HepG2 (cell line): ENCODE measurements around the gene ZNF831. TPM values are rescaled to one million over a fixed set of nuclear protein-coding genes. Genes with fewer than 3 reads are reported as not detected.

ENCODE experiments used
- NFRKB ChIP-seq: fragments of 450-650 bp; IDR thresholded peaks from 2 replicates; pipeline ENCODE4 v1.6.1; 2017
- PBX3 ChIP-seq: sonication (generic); formaldehyde crosslinking; IDR thresholded peaks from 2 replicates; pipeline ENCODE4 v1.8.1; 2023; ENCODE audit warnings: missing genetic modification reagents, inconsistent platforms, borderline replicate concordance
- ZBTB40 ChIP-seq, 2 experiments: fragments of 450-650 bp in 1 of 2; sonication (generic) in 1 of 2; formaldehyde crosslinking in 1 of 2; IDR thresholded peaks; 2 replicates each; pipeline versions ENCODE4 v1.6.1 to v1.8.0; 2016 to 2022; ENCODE audit warnings: antibody characterized with exemption in 1 of 2, mild to moderate bottlenecking in 1 of 2, missing genetic modification reagents in 1 of 2
- ZNF12 ChIP-seq: sonication (generic); formaldehyde crosslinking; IDR thresholded peaks from 2 replicates; pipeline ENCODE4 v1.5.0; 2020; ENCODE audit warnings: missing genetic modification reagents
- ZNF20 ChIP-seq: sonication (generic); formaldehyde crosslinking; IDR thresholded peaks from 2 replicates; pipeline ENCODE4 v1.4.0; 2020; ENCODE audit warnings: mild to moderate bottlenecking, moderate library complexity, missing genetic modification reagents
- ZUFSP ChIP-seq: sonication (generic); formaldehyde crosslinking; IDR thresholded peaks from 2 replicates; pipeline ENCODE4 v1.9.0; 2021; ENCODE audit warnings: missing genetic modification reagents, mild to moderate bottlenecking, borderline replicate concordance
- polyA plus RNA-seq, 8 experiments: library from polyadenylated mRNA; depleted of rRNA in 3 of 8; stranded (reverse) in 7 of 8; unstranded in 1 of 8; fragments of >200 nt; fragmentation: Illumina TruSeq in 4 of 8; extraction: Trizol in 4 of 8; gene quantifications; 2 replicates each; pipeline versions ENCODE4 v1.2.1 to v1.2.3, GENCODE V29; 2011 to 2016; ENCODE audit warnings: low read depth in 4 of 8, missing spikeins in 1 of 8, mixed read lengths in 1 of 8; ENCODE audit not compliant: insufficient read depth in 1 of 8
- total RNA-seq, 5 experiments: library from RNA; depleted of rRNA; stranded (reverse); fragments of >200 nt; fragmentation: Illumina TruSeq; extraction: Trizol; gene quantifications; 2 replicates each; pipeline ENCODE4 v1.2.3, GENCODE V29; 2016; ENCODE audit warnings: low read depth in 1 of 5

ZNF831 gene
- total and polyA plus RNA-seq, 2 of the 13 experiments (the other 11 are each of a cell fraction or from before 2014, with no cell fraction given): not detected

- TF ChIP-seq ZUFSP (CRISPR knock-in tag) (no peak), ZBTB40 (IDR thresholded peaks at IDR 0.05) (no peak), ZBTB40 (CRISPR knock-in tag; IDR thresholded peaks at IDR 0.05) (no peak), ZNF20 (CRISPR knock-in tag) (no peak), PBX3 (CRISPR knock-in tag) (no peak), NFRKB (no peak), ZNF12 (CRISPR knock-in tag) (no peak)
Observed at GRCh38 chr20:59307270-59307669, 143.6 kb downstream of the ZNF831 start (continued).

Other genes starting within 250 kb of the ZNF831 start
- 159 and 160 TPM in 2 replicates for gene NELFCD, start 182.6 kb upstream of the ZNF831 start, total RNA-seq (2016; rRNA removed; fragmentation: Illumina TruSeq; extraction: Trizol)
- gene NELFCD, start 182.6 kb upstream of the ZNF831 start, polyA plus RNA-seq (2011; rRNA removed): 168 and 203 TPM in 2 replicates
- gene CTSZ, start 156.6 kb upstream of the ZNF831 start, total RNA-seq (2016; rRNA removed; fragmentation: Illumina TruSeq; extraction: Trizol): not detected in 2 replicates
- 0.33 and 0.46 TPM in 2 replicates for gene CTSZ, start 156.6 kb upstream of the ZNF831 start, polyA plus RNA-seq (2011; rRNA removed)
- gene TUBB1, start 144.4 kb upstream of the ZNF831 start, total RNA-seq (2016; rRNA removed; fragmentation: Illumina TruSeq; extraction: Trizol): 0.11 and 0.17 TPM in 2 replicates
- gene TUBB1, start 144.4 kb upstream of the ZNF831 start, polyA plus RNA-seq (2011; rRNA removed): 51.5 and 57.6 TPM in 2 replicates
- 134 and 163 TPM in 2 replicates for gene ATP5F1E, start 131.5 kb upstream of the ZNF831 start, total RNA-seq (2016; rRNA removed; fragmentation: Illumina TruSeq; extraction: Trizol)
- 99.9 and 121 TPM in 2 replicates for gene ATP5F1E, start 131.5 kb upstream of the ZNF831 start, polyA plus RNA-seq (2011; rRNA removed)
- 42.6 and 59.8 TPM in 2 replicates for gene PRELID3B, start 121.0 kb upstream of the ZNF831 start, total RNA-seq (2016; rRNA removed; fragmentation: Illumina TruSeq; extraction: Trizol)
- 19.5 and 23.3 TPM in 2 replicates for gene PRELID3B, start 121.0 kb upstream of the ZNF831 start, polyA plus RNA-seq (2011; rRNA removed)
- not detected in 2 replicates for gene EDN3, start 136.8 kb downstream of the ZNF831 start, total RNA-seq (2016; rRNA removed; fragmentation: Illumina TruSeq; extraction: Trizol)
- gene EDN3, start 136.8 kb downstream of the ZNF831 start, polyA plus RNA-seq (2011; rRNA removed): not detected in 2 replicates